Hematopoietic multipotent progenitor cell treated with erythropoietin and hydrocortisone succinate and interleukin-3 and kit ligand, for 4 days (in vitro differentiated cells): ENCODE results near the gene UAP1L1.
"Not testable (repeated sequence)": the region's sequence is repeated elsewhere in the genome, so short reads cannot be mapped to it uniquely, and the experiment has no call there.

Source experiments
- DNase-seq: peaks from one replicate; pipeline ENCODE4 v3.0.0-alpha.2; 2015

The UAP1L1 gene

DNA sequence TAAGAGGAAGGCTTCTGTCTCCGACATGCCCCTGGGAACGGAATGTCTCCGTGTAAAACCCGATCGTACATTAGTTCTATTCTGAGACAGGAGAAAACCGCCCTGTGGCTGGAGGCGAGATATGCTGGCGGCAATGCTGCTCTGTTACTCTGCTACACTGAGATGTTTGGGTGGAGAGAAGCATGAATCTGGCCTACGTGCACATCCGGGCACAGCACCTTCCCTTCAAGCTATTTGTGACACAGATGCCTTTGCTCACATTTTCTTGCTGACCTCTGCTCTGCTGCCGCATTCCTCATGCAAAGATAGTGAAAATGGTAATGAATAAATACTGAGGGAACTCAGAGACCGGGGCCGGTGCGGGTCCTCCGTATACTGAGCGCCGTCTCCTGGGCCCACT, 39.4 kb downstream of the UAP1L1 start:
- no peak for DNase-seq

DNA sequence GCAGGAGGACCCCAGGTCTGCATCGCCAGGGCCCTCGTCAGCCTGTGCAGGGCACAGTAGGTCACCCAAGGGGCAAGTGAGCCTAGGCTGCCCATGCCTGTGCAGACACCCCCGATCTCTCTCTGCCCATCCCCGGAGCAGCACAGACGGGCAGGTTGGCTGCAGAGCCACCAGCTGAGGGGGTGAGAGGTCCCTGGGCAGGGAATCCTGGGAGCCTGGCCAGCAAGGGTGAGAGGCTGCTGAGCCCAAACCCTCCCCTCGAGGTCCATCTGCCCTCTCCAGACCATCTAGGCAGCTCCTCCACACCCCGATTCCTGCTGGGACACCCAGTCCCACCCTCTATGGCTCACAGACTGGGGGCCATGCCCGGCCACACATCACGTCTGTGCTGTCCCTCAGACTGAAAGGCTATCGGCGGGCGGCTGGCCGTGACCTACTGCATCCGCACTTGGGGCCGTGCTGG, 40.0 kb downstream of the UAP1L1 start:
- DNase-seq = no peak

DNA sequence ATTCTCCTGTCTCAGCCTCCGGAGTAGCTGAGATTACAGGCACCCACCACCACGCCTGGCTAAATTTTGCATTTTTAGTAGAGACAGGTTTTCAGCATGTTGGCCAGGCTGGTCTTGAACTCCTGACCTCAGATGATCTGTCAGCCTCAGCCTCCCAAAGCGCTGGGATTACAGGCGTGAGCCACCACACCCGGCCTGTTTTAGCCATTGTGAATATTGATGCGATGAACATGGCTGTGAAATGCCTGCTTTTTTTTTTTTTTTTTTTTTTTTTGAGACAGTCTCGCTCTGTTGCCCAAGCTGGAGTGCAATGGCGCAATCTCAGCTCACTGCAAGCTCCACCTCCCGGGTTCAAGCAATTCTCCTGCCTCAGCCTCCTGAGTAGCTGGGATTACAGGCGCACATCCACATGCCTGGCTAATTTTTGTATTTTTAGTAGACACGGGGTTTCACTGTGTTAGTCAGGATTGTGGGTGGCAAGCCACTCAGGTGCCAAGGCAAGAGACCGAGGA, 40.8 kb downstream of the UAP1L1 start:
- not testable (repeated sequence) for DNase-seq

DNA sequence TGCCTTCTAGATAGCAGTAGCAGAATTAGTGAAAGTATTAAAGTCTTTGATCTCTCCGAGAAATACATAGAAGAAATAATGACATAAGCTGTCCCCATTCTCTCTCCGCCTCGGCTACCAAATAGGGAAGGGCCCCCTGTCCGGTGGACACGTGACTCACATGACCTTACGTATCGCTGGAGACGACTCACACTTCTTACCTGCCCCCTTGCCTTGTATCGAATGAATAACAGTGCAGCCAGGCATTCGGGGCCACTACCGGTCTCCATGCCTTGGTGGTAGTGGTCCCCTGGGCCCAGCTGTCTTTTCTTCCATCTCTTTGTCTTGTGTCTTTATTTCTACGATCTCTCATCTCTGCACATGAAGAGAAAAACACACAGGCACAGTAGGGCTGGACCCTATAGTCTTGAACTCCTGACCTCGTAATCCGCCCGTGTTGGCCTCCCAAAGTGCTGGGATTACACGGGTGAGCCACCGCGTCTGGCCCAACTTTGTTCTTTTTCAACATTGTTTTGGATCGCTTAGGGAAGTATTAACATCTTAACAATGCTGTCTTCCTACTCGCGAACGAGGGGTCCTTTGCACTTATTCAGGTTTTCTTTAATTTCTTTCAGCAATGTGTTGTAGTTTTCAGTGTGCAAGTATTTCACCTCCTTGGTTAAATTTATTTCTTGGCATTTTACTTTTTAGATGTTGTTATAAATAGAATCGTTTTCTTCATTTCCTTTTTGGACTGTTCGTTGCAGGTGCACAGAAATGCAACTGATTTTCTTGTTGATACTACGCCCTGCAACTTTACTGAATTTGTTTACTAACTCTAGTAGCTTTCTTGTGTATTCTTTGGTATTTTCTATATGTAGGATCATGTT, 44.8 kb downstream of the UAP1L1 start:
- not testable (repeated sequence) for DNase-seq

DNA sequence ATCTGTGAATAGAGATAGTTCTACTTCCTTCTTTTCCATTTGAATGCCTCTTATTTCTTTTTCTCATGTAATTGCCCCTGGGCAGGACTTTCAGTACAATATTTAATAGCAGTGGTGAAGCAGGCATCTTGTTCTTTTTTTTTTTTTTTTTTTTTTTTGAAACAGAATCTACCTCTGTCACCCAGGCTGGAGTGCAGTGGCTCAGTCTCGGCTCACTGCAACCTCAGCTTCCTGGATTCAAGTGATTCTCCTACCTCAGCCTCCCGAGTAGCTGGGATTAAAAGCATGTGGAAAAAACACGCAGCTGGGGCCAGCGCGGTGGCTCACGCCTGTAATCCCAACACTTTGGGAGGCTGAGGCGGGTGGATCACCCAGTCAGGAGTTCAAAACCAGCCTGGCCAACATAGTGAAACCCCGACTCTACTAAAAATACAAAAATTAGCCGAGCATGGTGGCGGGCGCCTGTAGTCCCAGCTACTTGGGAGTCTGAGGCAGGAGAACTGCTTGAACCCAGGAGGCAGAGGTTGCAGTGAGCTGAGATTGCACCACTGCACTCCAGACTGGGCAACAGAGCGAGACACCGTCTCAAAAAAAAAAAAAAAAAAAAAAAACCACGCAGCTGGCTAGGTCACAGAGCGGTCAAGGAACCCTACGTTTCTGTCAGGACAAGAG, 45.6 kb downstream of the UAP1L1 start:
- DNase-seq = not testable (repeated sequence)

DNA sequence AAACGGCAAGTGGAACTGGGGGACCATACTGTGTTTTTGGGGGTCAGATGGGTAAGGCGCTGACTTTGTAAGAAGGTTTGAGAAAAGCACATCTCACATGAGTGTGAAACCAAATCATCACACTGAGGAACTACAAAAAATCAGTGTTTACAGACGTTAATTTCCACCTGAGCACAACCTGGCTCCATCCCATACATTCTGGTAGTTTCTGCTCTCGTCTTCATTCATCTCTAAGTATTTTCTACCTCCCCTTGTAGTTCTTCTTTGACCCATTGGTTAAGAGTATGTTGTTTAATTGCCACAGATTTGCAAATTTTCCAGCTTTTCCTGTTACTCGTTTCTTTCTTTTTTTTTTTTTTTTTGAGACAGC, 46.1 kb downstream of the UAP1L1 start:
- DNase-seq = no peak

DNA sequence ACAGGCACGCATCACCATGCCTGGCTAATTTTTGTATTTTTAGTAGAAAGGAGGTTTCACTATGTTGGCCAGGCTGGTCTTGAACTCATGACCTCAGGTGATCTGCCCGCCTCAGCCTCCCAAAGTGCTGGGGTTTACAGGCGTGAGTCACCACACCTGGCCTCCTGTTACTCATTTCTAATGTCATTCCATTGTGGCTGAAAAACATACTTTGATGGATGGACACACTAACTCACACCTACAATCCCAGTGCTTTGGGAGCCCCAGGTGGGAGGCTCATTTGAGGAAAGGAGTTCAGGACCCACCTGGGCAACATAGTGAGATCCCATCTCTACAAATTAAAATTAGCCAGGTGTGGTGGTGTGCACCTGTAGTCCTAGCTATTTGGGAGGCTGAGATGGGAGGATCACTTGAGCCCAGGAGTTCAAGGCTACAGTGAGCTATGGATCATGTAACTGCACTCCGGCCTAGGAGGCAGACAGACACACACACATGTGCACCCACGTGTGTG, 46.7 kb downstream of the UAP1L1 start:
- not testable (repeated sequence) for DNase-seq

DNA sequence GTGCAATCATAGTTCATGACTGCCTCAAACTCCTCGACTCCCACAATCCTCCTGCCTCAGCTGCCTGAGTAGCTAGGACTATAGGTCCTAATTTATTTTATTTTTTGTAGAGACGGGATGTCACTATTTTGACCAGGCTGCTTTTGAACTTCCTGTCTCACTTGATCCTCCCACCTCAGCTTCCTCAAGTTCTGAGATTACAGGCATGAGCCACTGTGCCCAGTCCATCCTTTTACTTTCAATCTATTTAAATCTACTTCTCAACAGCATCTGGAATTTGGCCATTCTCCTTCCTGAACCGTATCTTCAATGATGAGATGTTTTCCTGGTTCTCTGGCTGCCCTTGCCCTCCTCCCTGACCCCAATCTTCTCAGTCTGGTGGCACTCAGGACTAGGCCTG, 49.5 kb downstream of the UAP1L1 start:
- DNase-seq = peak; percentile 40

DNA sequence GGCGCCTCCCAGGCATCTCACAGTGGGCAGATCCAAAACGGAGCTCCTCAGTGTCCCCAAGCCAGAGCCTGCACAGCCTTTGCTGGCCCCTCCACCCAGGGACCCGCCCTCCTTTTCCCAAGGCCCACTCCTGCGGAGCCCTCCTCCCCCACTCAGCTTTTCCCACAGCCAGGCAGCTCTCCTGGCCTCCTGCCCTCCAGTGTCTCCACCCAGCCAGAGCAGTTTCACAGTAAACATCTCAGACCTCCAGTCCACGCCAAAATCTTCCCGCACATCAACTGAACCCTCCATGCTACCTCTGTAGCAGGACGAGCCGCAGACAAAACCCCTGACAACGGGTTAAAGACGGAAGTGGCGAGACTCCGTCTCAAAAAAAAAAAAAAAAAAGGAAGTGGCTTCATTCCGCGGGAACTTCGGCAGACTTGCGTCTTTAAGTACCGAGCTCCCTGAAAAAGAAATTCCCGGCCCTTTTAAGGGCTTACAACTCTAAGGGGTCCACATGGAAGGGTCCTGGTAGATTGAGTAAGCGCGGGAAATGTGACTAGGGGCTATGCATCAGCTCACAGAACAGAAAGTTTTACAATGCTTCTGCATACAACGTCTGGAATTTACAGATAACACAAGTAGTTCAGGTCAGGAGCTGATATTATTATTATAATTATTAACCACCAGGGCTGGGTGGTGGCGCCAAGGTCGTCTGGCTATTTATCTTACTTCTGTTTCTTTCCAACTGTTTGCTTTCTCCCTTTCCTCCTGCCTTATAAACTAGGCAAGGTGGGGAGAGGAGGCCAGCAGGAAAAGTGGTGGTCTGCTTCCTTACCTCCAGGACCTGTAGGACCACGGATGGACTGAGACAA, 50.2 kb downstream of the UAP1L1 start:
- DNase-seq = peak; percentile 92

DNA sequence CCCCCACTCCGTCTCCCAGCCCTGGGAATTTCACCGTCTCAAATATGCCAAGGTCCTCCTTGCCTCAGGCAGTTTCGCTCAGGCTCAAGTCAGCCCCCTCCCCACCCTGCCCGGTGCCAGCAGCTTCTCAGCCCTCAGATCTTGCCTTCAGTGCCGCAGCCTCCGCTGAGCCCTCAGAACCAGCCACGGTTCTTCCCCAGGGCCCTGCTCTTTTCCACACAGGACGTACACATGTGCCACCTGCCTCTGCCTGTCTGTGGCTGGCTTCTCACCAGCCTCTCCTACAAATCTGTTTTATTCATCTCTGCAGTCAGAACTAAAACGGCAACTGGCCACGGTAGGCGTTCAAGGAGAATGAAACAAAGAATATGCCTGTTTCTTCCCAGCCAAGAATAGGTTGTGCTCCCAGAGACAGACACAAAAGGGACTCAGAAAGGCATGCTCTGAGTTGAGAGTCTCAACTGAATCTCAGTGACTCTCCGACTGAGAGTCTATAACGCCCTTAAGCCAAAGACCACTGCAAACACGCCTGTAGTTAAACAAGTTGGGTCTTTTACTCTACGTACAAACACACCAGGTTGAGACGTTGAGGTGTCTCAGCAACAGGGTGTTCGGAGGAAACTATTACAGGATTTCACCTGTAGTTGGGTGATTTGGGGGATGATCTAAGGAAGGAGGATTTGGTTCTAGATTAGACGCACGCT, 51.0 kb downstream of the UAP1L1 start:
- peak; percentile 42 for DNase-seq

DNA sequence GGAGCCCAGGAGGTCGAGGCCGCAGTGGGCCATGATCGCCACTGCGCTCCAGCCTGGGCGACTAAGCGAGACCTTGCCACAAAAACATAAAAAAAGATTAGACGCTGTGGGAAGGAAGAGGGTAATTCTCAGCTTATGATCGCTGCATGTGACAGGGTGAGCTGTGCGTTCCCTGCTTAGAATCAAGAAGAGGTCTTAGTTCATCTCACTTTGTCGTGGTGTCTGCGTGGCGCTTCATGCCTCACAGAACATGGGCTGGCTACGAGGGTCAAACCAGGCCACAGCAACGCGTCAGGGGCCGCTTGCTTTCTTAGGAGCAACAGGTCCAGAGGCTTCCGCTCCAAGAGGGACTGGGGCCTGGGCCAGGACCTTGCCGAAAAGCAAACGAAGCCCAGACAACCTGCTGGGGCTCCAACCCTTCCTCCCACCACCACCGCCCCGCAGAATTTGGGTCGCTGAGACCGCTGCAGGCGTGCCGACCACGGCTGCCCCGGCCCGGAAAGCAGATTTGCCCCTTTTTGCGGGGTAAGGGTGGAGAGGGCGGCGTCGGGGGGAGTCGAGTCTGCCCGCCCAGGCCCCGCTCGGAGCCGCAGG, 51.6 kb downstream of the UAP1L1 start:
- peak; percentile 41 for DNase-seq

DNA sequence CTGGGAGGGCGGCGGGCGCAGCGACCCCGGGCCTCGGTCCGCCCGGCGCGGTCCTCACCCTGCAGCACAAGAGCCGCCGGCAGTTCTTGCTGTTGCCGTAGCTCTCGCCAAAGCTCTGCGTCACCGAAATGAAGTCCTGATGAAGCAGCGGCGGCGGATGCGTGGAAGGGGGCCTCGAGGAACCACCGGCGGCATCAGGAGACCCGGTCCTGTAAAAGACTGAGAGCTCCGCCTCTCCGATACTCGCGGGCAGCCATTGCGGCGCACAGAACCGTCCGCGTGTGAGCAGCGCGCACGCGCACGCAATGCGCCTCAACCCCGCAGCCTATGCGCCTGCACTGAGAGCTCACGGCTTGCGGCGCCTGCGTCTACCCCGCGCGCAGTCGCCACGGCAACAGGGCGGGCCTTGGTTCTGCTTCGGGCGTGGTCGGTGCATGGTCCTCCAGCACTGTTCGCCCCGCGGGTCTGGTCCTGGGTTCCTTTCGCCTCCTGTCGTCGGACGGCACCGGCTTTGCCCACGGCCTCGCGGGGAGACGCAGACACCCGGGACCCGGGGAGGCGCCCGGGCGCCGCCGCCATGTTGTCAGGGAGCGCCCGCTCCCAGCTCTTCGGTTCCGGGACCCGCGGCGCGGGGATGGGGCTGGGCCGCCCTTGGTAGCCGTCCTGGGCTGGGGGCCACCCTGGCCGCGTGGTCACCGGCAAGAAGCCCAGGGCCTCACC, 52.3 kb downstream of the UAP1L1 start:
- DNase-seq = peak; percentile 96

DNA sequence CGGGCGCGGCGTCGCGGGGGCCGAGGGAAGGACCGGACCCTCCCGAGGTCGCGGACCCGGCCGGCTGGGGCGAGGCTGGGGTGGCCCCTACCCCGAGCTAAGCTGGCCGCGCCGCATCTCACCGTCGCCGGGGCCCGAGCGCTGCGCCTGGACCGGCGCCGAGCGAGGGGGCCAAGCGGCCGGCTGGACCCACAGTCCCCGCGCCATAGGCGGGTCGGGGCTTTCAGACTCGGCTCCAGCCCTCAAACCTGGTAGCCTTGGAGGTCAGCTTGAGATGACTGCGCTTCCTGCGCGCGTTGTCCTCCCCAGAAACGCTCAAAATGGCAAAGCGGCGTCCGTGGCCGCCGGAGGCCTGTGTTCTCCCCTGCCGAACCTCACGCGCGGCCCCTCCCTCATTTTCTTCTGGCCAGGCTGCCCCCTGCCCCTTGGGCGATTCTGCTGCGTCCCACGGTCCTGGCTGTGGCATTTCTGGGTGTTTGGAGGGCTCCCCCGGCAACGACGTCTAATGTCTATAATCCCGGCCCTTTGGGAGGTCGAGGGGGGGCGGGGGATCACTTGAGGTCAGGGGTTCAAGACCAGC, 52.9 kb downstream of the UAP1L1 start:
- DNase-seq = no peak
